Psoas muscle (tissue), 8 donors: ENCODE data around the gene CEP72. TPM values are rescaled to one million over a fixed set of nuclear protein-coding genes. Genes with fewer than 3 reads are reported as not detected.

Source experiments
- ATAC-seq, 4 donors: fragments of 200-7000 bp; cut with Tn5 transposase; one replicate each; pipeline ENCODE4 v1.9.1; 2020; ENCODE audit warnings: moderate library complexity in 3 of 4, mild to moderate bottlenecking in 2 of 4
- DNase-seq, 2 donors: peaks; one replicate each; pipeline ENCODE4 v3.0.0-alpha.2; 2020
- H3K27ac ChIP-seq: fragments of 200-600 bp; one replicate; pipeline ENCODE4 v1.8.0; 2022
- H3K27me3 ChIP-seq, 3 donors: fragments of 200-600 bp in 1 of 3; one replicate each; pipeline versions ENCODE4 v1.6.1 to v1.8.0; 2013 to 2022; ENCODE audit warnings: low read length in 2 of 3, mild to moderate bottlenecking in 2 of 3, moderate library complexity in 1 of 3; ENCODE audit not compliant: insufficient read depth in 3 of 3
- H3K36me3 ChIP-seq, 2 donors: fragments of 200-600 bp in 1 of 2; one replicate each; pipeline versions ENCODE4 v1.6.1 to v1.8.0; 2013 to 2022; ENCODE audit warnings: low read depth in 1 of 2, mild to moderate bottlenecking in 1 of 2, moderate library complexity in 1 of 2; ENCODE audit not compliant: insufficient read depth in 1 of 2
- H3K4me1 ChIP-seq: fragments of 200-600 bp; one replicate; pipeline ENCODE4 v1.8.0; 2022
- H3K4me3 ChIP-seq: fragments of 200-600 bp; one replicate; pipeline ENCODE4 v1.8.0; 2022; ENCODE audit warnings: mild to moderate bottlenecking
- H3K9me3 ChIP-seq: fragments of 200-600 bp; one replicate; pipeline ENCODE4 v1.8.0; 2022
- WGBS, 3 donors: extraction: QIAGEN DNeasy Blood & Tissue Kit; methylation state at CpG; one replicate each; pipeline versions ENCODE4 v1.1.6 to v1.1.7; 2013; 5-methylcytosine and 5-hydroxymethylcytosine counted together
- intact Hi-C, 2 donors: fragments of 100-400 bp; cut with DNase I; formaldehyde crosslinking; loops; one replicate each; pipeline versions ENCODE4 v1.11.0 to v1.14.2; 2022
- polyA plus RNA-seq, 3 donors: library from polyadenylated mRNA; stranded (reverse); fragments of 200-250 nt; gene quantifications; one replicate each; pipeline ENCODE4 v1.2.3, GENCODE V29; 2013
- total RNA-seq, 4 donors: library from RNA; stranded (reverse); fragmentation: NEBNext Ultra II Directional in 2 of 4; extraction: Animal tissue kit (Norgen Biotek cat#: 25700) in 2 of 4; gene quantifications; one replicate each; pipeline versions ENCODE4 v1.2.1 to v1.2.4, GENCODE V29; 2021 to 2023
- TF ChIP-seq, protein P1 (sequence below): fragments of 200-600 bp; IDR thresholded peaks from one replicate; pipeline ENCODE4 v1.8.0; 2022; ENCODE audit warnings: antibody characterized with exemption
- donor health status: healthy with polysubstance abuse.
- donor health status: DM: no; HTN: no; CAD: no; lungs with moderate emphysema.
- donor health status: Bipolar disorder and iron deficiency.
- donor health status: healthy.
- donor health status: DM: yes; HTN: yes; CAD: no.
- donor health status: DM: no; HTN: no; CAD: no.
- donor health status: DM: no; HTN: no; CAD: no.
- donor health status: DM: yes; HTN: yes; CAD: no.

The CEP72 gene
- total and polyA plus RNA-seq, 7 donors: 0.43 to 2.4 (median 0.71) TPM

DNA sequence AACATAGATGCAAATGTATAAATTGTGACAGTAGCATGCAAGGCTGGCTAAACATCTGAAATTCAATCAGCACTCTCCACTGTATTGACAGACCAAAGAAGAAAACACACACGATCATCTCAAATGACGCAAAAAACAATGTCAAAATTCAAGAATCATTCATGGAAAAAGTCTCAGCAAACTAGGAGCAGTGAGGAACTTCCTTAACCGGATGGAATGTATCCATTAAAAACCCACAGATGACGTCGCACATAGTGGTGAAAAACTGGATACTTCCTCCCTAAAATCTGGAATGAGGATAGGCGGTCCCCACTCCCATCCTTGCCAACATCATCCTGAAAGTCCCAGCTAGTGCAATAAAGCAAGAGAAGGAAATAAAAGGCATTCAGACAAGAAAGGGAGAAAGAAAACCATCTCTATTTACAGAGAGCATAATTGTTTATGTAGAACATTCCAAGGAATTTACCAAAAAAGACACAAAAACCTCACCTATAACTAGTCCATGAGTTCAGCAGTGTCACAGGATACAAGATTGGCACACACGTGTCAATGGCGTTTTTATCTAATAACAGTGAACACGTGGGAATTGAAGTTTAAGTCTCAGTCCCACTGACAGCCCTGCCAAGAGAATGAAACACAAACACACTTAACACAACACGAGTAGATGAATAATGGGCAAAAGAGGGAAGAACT is 14.1 kb upstream of the CEP72 start:
- WGBS, 3 donors: 52 to 59% (median 53%) methylated on average over 10 of the region's 10 CpGs
- TF ChIP-seq, protein P1, sequence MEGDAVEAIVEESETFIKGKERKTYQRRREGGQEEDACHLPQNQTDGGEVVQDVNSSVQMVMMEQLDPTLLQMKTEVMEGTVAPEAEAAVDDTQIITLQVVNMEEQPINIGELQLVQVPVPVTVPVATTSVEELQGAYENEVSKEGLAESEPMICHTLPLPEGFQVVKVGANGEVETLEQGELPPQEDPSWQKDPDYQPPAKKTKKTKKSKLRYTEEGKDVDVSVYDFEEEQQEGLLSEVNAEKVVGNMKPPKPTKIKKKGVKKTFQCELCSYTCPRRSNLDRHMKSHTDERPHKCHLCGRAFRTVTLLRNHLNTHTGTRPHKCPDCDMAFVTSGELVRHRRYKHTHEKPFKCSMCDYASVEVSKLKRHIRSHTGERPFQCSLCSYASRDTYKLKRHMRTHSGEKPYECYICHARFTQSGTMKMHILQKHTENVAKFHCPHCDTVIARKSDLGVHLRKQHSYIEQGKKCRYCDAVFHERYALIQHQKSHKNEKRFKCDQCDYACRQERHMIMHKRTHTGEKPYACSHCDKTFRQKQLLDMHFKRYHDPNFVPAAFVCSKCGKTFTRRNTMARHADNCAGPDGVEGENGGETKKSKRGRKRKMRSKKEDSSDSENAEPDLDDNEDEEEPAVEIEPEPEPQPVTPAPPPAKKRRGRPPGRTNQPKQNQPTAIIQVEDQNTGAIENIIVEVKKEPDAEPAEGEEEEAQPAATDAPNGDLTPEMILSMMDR: no peak
- H3K36me3 ChIP-seq: no peaks in the 10 kb centered on the region
- ATAC-seq (no peak), DNase-seq (no peak)
- no peak overlapping the region for H3K27ac ChIP-seq
- peaks cover 3 to 46% (median 6%) of the 10 kb centered on the region in 3 donors for H3K27me3 ChIP-seq
- no peak overlapping the region for H3K4me3 ChIP-seq
- intact Hi-C loops: no loop called here
- H3K4me1 ChIP-seq: no peaks in the 10 kb centered on the region
- H3K9me3 ChIP-seq: no peaks in the 10 kb centered on the region

DNA sequence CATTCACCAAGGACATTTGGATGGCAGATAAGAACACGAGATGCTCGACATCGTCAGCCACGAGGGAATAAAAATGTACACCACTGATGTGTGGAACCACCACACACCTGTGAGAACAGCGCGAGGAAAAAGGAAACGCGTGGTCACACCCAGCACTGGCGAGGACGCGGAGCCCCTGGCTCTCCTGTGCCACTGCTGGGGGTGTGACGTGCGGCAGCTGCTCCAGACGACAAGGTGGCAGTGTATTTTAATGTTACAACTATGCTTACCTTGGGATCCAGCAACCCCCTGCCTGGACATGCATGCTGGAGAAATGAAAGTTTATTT is 13.6 kb upstream of the CEP72 start:
- no peak for DNase-seq
- WGBS, 3 donors: 58 to 65% (median 61%) methylated on average over 14 of the region's 14 CpGs
- H3K9me3 ChIP-seq: no peaks in the 10 kb centered on the region

DNA sequence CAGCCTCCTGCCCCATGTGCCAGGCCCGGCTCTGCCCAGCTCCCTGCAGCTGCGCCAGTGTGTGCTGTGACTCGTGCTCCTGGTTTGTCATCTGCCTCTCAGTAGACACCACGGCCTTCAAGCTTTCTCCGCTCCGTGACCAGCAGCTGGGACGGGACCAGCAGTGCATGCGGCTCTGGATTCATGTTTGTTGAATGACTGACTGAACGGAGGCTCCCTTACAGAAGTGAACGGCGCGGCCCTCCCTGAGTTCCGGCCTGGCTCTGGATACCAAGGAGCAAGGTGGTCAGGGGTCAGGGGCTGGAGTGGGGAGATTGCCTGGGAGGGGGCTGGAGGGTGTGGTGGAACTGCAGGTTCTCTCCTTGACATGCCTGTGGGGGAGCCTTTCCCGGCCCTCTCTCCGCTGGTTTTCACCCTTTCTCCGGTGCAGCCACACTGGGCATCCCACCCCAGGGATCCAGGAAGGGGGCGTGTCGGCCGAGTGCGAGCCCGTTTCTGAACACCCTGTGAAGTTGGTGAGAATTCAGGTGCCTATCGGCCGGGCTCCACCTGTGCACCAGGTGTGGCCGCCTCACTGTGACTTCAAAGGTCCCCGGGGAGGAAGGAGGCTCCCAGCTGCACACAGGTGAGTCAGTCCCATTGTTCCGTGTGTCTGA is 11.1 kb upstream of the CEP72 start:
- Histone ChIP-seq H3K36me3 (no peaks in the 10 kb centered on the region), H3K4me3 (no peak overlapping the region), H3K27me3 (peaks cover 6 to 41% (median 6%) of the 10 kb centered on the region in 3 donors), H3K27ac (no peak overlapping the region), H3K9me3 (no peaks in the 10 kb centered on the region), H3K4me1 (no peaks in the 10 kb centered on the region)
- ATAC-seq (no peak), DNase-seq (no peak)
- TF ChIP-seq, protein P1: no peak
- intact Hi-C loops: no loop called here
- 84% methylated on average over 26 of the region's 26 CpGs for WGBS, 3 donors

More for the DNA sequence above, 13.6 kb upstream of the CEP72 start:
- Histone ChIP-seq H3K4me3 (no peak overlapping the region), H3K27ac (no peak overlapping the region), H3K36me3 (no peaks in the 10 kb centered on the region), H3K27me3 (peaks cover 3 to 46% (median 6%) of the 10 kb centered on the region in 3 donors), H3K4me1 (no peaks in the 10 kb centered on the region)
- TF ChIP-seq, protein P1: no peak
- intact Hi-C loops: no loop called here
- no peak for ATAC-seq

DNA sequence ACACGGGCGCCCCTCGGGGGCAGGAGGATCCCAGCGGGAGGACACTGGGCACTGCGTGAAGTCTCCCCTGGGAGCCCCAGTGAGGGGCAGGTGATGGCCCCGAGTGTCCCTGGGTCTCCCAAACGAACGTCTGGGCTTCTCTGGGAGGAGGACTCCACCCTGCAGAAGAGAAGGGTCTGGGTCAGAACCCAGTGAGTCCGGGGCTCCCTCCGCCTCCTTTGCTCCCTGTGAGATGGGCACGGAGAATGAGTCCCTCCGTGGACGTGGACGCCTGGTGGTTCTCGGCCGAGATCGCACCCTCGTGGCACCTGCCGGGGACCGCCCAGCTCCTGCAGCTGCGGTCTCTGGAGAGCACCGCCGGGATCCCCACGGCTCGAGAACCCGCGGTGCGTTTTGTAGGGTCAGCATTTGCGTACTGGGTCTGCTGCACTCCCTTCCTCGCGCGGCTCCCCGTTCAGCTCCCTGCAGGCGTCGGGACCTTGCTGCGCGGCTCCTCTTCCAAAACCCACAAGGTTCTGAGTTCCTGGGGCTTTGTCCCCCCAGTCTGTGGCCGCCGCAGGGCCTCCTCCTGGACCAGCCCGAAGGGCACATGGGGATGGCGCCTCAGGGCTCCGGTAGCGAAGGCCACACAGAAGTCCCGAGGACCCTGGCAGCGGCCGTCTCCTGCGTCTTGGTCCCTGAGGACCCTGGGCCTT is 10.2 kb upstream of the CEP72 start:
- WGBS, 3 donors: 84 to 89% (median 85%) methylated on average over 47 of the region's 47 CpGs
- Histone ChIP-seq H3K9me3 (no peaks in the 10 kb centered on the region), H3K27ac (no peak overlapping the region), H3K4me1 (no peaks in the 10 kb centered on the region), H3K27me3 (peaks cover 6 to 40% (median 6%) of the 10 kb centered on the region in 3 donors), H3K36me3 (no peaks in the 10 kb centered on the region), H3K4me3 (no peak overlapping the region)
- TF ChIP-seq, protein P1: no peak
- ATAC-seq (no peak), DNase-seq (peak in 1 of 2 donors; percentile 38)
- intact Hi-C loops: no loop called here
